Measurements from ENCODE around the gene LCE1E. TPM values are rescaled to one million over a fixed set of nuclear protein-coding genes. Genes with fewer than 3 reads are reported as not detected.

LCE1E gene
- total RNA-seq, 2 experiments from 2014 or later = not detected

- H3K27me3 Mint-ChIP-seq = peaks cover 16% of the 10 kb centered on the region
Observed at GRCh38 chr1:152761609-152762213, 24.3 kb upstream of the LCE1E start.

GRCh38 chr1:152768847-152769533, 17.1 kb upstream of the LCE1E start:
- no peak overlapping the region for H3K4me3 Mint-ChIP-seq
- H3K36me3 Mint-ChIP-seq = peaks cover 2% of the 10 kb centered on the region
- H3K4me1 Mint-ChIP-seq = no peaks in the 10 kb centered on the region
- DNase-seq = no peak
- no peaks in the 10 kb centered on the region for H3K9me3 Mint-ChIP-seq
- H3K27me3 Mint-ChIP-seq = peaks cover 4% of the 10 kb centered on the region
- H3K27ac Mint-ChIP-seq = no peak overlapping the region

More at GRCh38 chr1:152761609-152762213, 24.3 kb upstream of the LCE1E start:
- H3K4me1 Mint-ChIP-seq = no peaks in the 10 kb centered on the region
- H3K36me3 Mint-ChIP-seq = no peaks in the 10 kb centered on the region
- H3K27ac Mint-ChIP-seq = no peak overlapping the region
- DNase-seq = no peak
- H3K9me3 Mint-ChIP-seq = no peaks in the 10 kb centered on the region
- no peak overlapping the region for H3K4me3 Mint-ChIP-seq

- no peak for DNase-seq
- no peaks in the 10 kb centered on the region for H3K4me1 Mint-ChIP-seq
- peaks cover 2% of the 10 kb centered on the region for H3K36me3 Mint-ChIP-seq
- H3K27me3 Mint-ChIP-seq = peaks cover 6% of the 10 kb centered on the region
- H3K4me3 Mint-ChIP-seq = no peak overlapping the region
- no peak overlapping the region for H3K27ac Mint-ChIP-seq
- no peaks in the 10 kb centered on the region for H3K9me3 Mint-ChIP-seq
Observed at GRCh38 chr1:152770411-152770810, 15.6 kb upstream of the LCE1E start.

- H3K27me3 Mint-ChIP-seq = peaks cover 15% of the 10 kb centered on the region
- DNase-seq = no peak
- H3K4me1 Mint-ChIP-seq = no peaks in the 10 kb centered on the region
- no peak within 1 kb of the TSS for H3K4me3 Mint-ChIP-seq
- peaks cover 2% of the 10 kb centered on the region for H3K36me3 Mint-ChIP-seq
- no peak within 1 kb of the TSS for H3K27ac Mint-ChIP-seq
- H3K9me3 Mint-ChIP-seq = no peaks in the 10 kb centered on the region
Observed at GRCh38 chr1:152774875-152775274, 11.2 kb upstream of the LCE1E start, which contains the start of gene LCE1F. LCE1F (plus strand) TSS chr1:152775140; CDS start chr1:152776372, 1,232 bp downstream.

- no peak overlapping the region for H3K27ac Mint-ChIP-seq
- H3K9me3 Mint-ChIP-seq = no peaks in the 10 kb centered on the region
- no peak for DNase-seq
- H3K4me3 Mint-ChIP-seq = no peak overlapping the region
- peaks cover 15% of the 10 kb centered on the region for H3K27me3 Mint-ChIP-seq
- H3K36me3 Mint-ChIP-seq = peaks cover 2% of the 10 kb centered on the region
- no peaks in the 10 kb centered on the region for H3K4me1 Mint-ChIP-seq
Observed at GRCh38 chr1:152776361-152776760, 9.7 kb upstream of the LCE1E start.

GRCh38 chr1:152777510-152778137, 8.4 kb upstream of the LCE1E start:
- H3K27me3 Mint-ChIP-seq = peaks cover 21% of the 10 kb centered on the region
- no peak for DNase-seq
- H3K4me3 Mint-ChIP-seq = no peak overlapping the region
- H3K36me3 Mint-ChIP-seq = no peaks in the 10 kb centered on the region
- no peaks in the 10 kb centered on the region for H3K9me3 Mint-ChIP-seq
- no peak overlapping the region for H3K27ac Mint-ChIP-seq
- no peaks in the 10 kb centered on the region for H3K4me1 Mint-ChIP-seq

GRCh38 chr1:152783095-152783494, 3.0 kb upstream of the LCE1E start:
- H3K4me3 Mint-ChIP-seq = no peak overlapping the region
- no peaks in the 10 kb centered on the region for H3K4me1 Mint-ChIP-seq
- H3K9me3 Mint-ChIP-seq = no peaks in the 10 kb centered on the region
- peaks cover 37% of the 10 kb centered on the region for H3K27me3 Mint-ChIP-seq
- no peak for DNase-seq
- no peaks in the 10 kb centered on the region for H3K36me3 Mint-ChIP-seq
- no peak overlapping the region for H3K27ac Mint-ChIP-seq

GRCh38 chr1:152795686-152796085, 9.6 kb downstream of the LCE1E start:
- Mint-ChIP-seq H3K9me3 (no peaks in the 10 kb centered on the region), H3K27me3 (peaks cover 25% of the 10 kb centered on the region), H3K27ac (no peak overlapping the region), H3K4me3 (no peak overlapping the region), H3K4me1 (no peaks in the 10 kb centered on the region), H3K36me3 (no peaks in the 10 kb centered on the region)
- no peak for DNase-seq

GRCh38 chr1:152796421-152796820, 10.4 kb downstream of the LCE1E start, which contains the start of gene LCE1D:
LCE1D (plus strand) TSS chr1:152796721; CDS start chr1:152797795, 1,074 bp downstream.
- Mint-ChIP-seq H3K36me3 (no peaks in the 10 kb centered on the region), H3K4me3 (no peak within 1 kb of the TSS), H3K27ac (no peak within 1 kb of the TSS), H3K9me3 (no peaks in the 10 kb centered on the region), H3K27me3 (peaks cover 29% of the 10 kb centered on the region), H3K4me1 (no peaks in the 10 kb centered on the region)
- DNase-seq = no peak

- Mint-ChIP-seq H3K27me3 (peaks cover 35% of the 10 kb centered on the region), H3K4me1 (no peaks in the 10 kb centered on the region), H3K27ac (no peak overlapping the region), H3K9me3 (no peaks in the 10 kb centered on the region), H3K36me3 (no peaks in the 10 kb centered on the region), H3K4me3 (no peak overlapping the region)
- DNase-seq = no peak
Observed at GRCh38 chr1:152801333-152801732, 15.3 kb downstream of the LCE1E start.

- Mint-ChIP-seq H3K27me3 (peaks cover 11% of the 10 kb centered on the region), H3K27ac (no peak within 1 kb of the TSS)
Observed at GRCh38 chr1:152806576-152806975, 20.5 kb downstream of the LCE1E start, which contains the start of gene LCE1C. LCE1C (minus strand) TSS chr1:152806651; CDS start chr1:152805478, 1,173 bp downstream.

GRCh38 chr1:152811050-152811449, 25.0 kb downstream of the LCE1E start:
- Mint-ChIP-seq H3K4me1 (no peaks in the 10 kb centered on the region), H3K36me3 (no peaks in the 10 kb centered on the region), H3K9me3 (peaks cover 2% of the 10 kb centered on the region), H3K27me3 (peaks cover 14% of the 10 kb centered on the region), H3K4me3 (no peak overlapping the region), H3K27ac (no peak overlapping the region)
- DNase-seq = no peak

More at GRCh38 chr1:152806576-152806975, 20.5 kb downstream of the LCE1E start, which contains the start of gene LCE1C:
- Mint-ChIP-seq H3K4me1 (no peaks in the 10 kb centered on the region), H3K4me3 (no peak within 1 kb of the TSS), H3K36me3 (no peaks in the 10 kb centered on the region), H3K9me3 (peaks cover 2% of the 10 kb centered on the region)
- no peak for DNase-seq

- no peaks in the 10 kb centered on the region for H3K4me1 Mint-ChIP-seq
- DNase-seq = no peak
- peaks cover 2% of the 10 kb centered on the region for H3K9me3 Mint-ChIP-seq
- no peak within 1 kb of the TSS for H3K4me3 Mint-ChIP-seq
- H3K36me3 Mint-ChIP-seq = no peaks in the 10 kb centered on the region
- peaks cover 13% of the 10 kb centered on the region for H3K27me3 Mint-ChIP-seq
- no peak within 1 kb of the TSS for H3K27ac Mint-ChIP-seq
Observed at GRCh38 chr1:152811671-152812070, 25.6 kb downstream of the LCE1E start, which contains the start of gene LCE1B. LCE1B (plus strand) TSS chr1:152811971; CDS start chr1:152812447, 476 bp downstream.

- Mint-ChIP-seq H3K9me3 (no peaks in the 10 kb centered on the region), H3K4me3 (no peak overlapping the region), H3K27ac (no peak overlapping the region), H3K4me1 (no peaks in the 10 kb centered on the region), H3K36me3 (no peaks in the 10 kb centered on the region), H3K27me3 (peaks cover 14% of the 10 kb centered on the region)
- no peak for DNase-seq
Observed at GRCh38 chr1:152817309-152817708, 31.3 kb downstream of the LCE1E start.

GRCh38 chr1:152823294-152823693, 37.2 kb downstream of the LCE1E start:
- Mint-ChIP-seq H3K4me1 (no peaks in the 10 kb centered on the region), H3K27me3 (peaks cover 27% of the 10 kb centered on the region), H3K9me3 (no peaks in the 10 kb centered on the region), H3K4me3 (no peak overlapping the region), H3K27ac (no peak overlapping the region), H3K36me3 (no peaks in the 10 kb centered on the region)
- DNase-seq = no peak
